IMR-90 (cell line): ENCODE data around the gene FOXO1. TPM values are rescaled to one million over a fixed set of nuclear protein-coding genes. Genes with fewer than 3 reads are reported as not detected.

ENCODE experiments used
- ATAC-seq: fragments of 200-7000 bp; cut with Tn5 transposase; 2 replicates; pipeline ENCODE4 v1.9.1; 2020; ENCODE audit warnings: low read depth, mild to moderate bottlenecking, moderate library complexity
- BruUV-seq: library from RNA; stranded (reverse); fragments of 400-500 nt; replicated peaks from 2 replicates; lab custom pipeline; 2021; lab: Mats Ljungman, UMichigan
- CTCF ChIA-PET: fragments of 300-600 bp; formaldehyde crosslinking; extraction: SDS; loops from one replicate; lab custom pipeline; 2021; ENCODE audit warnings: antibody characterized with exemption; lab: Yijun Ruan, JAX
- POLR2A ChIA-PET: fragments of 300-600 bp; sonication (Branson Sonifier 250); formaldehyde crosslinking; loops from one replicate; lab custom pipeline; 2022; ENCODE audit warnings: antibody characterized with exemption; ENCODE audit not compliant: unreplicated experiment; lab: Charles Lee
- DNase-seq: peaks from one replicate; pipeline ENCODE4 v3.0.0; 2013
- H2AFZ ChIP-seq: replicated peaks from 2 replicates; pipeline ENCODE3; 2013; ENCODE audit warnings: low read length, mild to moderate bottlenecking; ENCODE audit not compliant: poor library complexity
- H2AK5ac ChIP-seq: 2 replicates; pipeline ENCODE4 v1.6.1; 2013; ENCODE audit warnings: low read depth, low read length, inconsistent platforms
- H2AK9ac ChIP-seq: replicated peaks from 2 replicates; pipeline ENCODE3; 2013; ENCODE audit warnings: mild to moderate bottlenecking, low read depth, low read length, moderate library complexity; ENCODE audit not compliant: poor library complexity
- H2BK120ac ChIP-seq: 2 replicates; pipeline ENCODE4 v1.6.1; 2013; ENCODE audit warnings: low read depth, low read length, inconsistent platforms
- H2BK15ac ChIP-seq: 3 replicates; pipeline ENCODE4 v1.6.1; 2013; ENCODE audit warnings: low read depth, low read length, inconsistent platforms
- H2BK20ac ChIP-seq: 2 replicates; pipeline ENCODE4 v1.6.1; 2013; ENCODE audit warnings: low read depth, mild to moderate bottlenecking, inconsistent platforms, low read length, moderate library complexity
- H2BK5ac ChIP-seq: 2 replicates; pipeline ENCODE4 v1.6.1; 2013; ENCODE audit warnings: mild to moderate bottlenecking, low read depth, low read length, inconsistent platforms; ENCODE audit not compliant: poor library complexity, severe bottlenecking
- H3K14ac ChIP-seq: replicated peaks from 2 replicates; pipeline ENCODE4 v1.6.1; 2013; ENCODE audit warnings: low read depth, low read length, inconsistent platforms
- H3K18ac ChIP-seq: 2 replicates; pipeline ENCODE4 v1.6.1; 2013; ENCODE audit warnings: low read depth, low read length, control low read depth
- H3K23ac ChIP-seq: 2 replicates; pipeline ENCODE4 v1.6.1; 2013; ENCODE audit warnings: low read depth, low read length, inconsistent platforms
- H3K27ac ChIP-seq: 2 replicates; pipeline ENCODE4 v1.5.1; 2013; ENCODE audit warnings: mild to moderate bottlenecking, control low read depth, low read length; ENCODE audit not compliant: insufficient read depth
- H3K27me3 ChIP-seq: 2 replicates; pipeline ENCODE4 v1.6.1; 2013; ENCODE audit warnings: low read length; ENCODE audit not compliant: control insufficient read depth, insufficient read depth
- H3K36me3 ChIP-seq: 2 replicates; pipeline ENCODE4 v1.6.1; 2013; ENCODE audit warnings: low read length, mixed read lengths; ENCODE audit not compliant: control insufficient read depth, insufficient read depth
- H3K4ac ChIP-seq: 2 replicates; pipeline ENCODE4 v1.6.1; 2013; ENCODE audit warnings: low read depth, low read length, inconsistent platforms
- H3K4me1 ChIP-seq: 2 replicates; pipeline ENCODE4 v1.6.1; 2013; ENCODE audit warnings: low read length, mixed read lengths; ENCODE audit not compliant: control insufficient read depth, insufficient read depth
- H3K4me2 ChIP-seq: 2 replicates; pipeline ENCODE4 v1.6.1; 2013; ENCODE audit warnings: low read depth, mild to moderate bottlenecking, control low read depth, low read length, moderate library complexity
- H3K4me3 ChIP-seq: 2 replicates; pipeline ENCODE4 v1.5.1; 2013; ENCODE audit warnings: low read depth, mild to moderate bottlenecking, control low read depth, low read length, moderate library complexity; ENCODE audit not compliant: insufficient read depth
- H3K56ac ChIP-seq: 2 replicates; pipeline ENCODE4 v1.6.1; 2013; ENCODE audit warnings: low read length, inconsistent platforms; ENCODE audit not compliant: insufficient read depth; ENCODE audit errors: extremely low read depth
- H3K79me1 ChIP-seq, 2 experiments: 2 replicates each; pipeline ENCODE4 v1.6.1; 2013; ENCODE audit warnings: low read length in 2 of 2, inconsistent platforms in 1 of 2, low read depth in 1 of 2
- H3K9ac ChIP-seq: 2 replicates; pipeline ENCODE4 v1.6.1; 2013; ENCODE audit warnings: low read depth, low read length, control low read depth
- H3K9me1 ChIP-seq: 2 replicates; pipeline ENCODE4 v1.6.1; 2013; ENCODE audit warnings: low read length, inconsistent platforms; ENCODE audit not compliant: insufficient read depth
- H3K9me3 ChIP-seq: 2 replicates; pipeline ENCODE4 v1.6.1; 2013; ENCODE audit warnings: low read length; ENCODE audit not compliant: control insufficient read depth, insufficient read depth
- H4K20me1 ChIP-seq: 2 replicates; pipeline ENCODE4 v1.6.1; 2013; ENCODE audit warnings: low read length, inconsistent platforms; ENCODE audit not compliant: insufficient read depth
- H4K5ac ChIP-seq: 2 replicates; pipeline ENCODE4 v1.6.1; 2013; ENCODE audit warnings: mild to moderate bottlenecking, low read depth, low read length, control low read depth
- H4K8ac ChIP-seq, 2 experiments: 2 replicates each; pipeline ENCODE4 v1.6.1; 2013; ENCODE audit warnings: low read depth in 2 of 2, low read length in 2 of 2, control low read depth in 1 of 2, inconsistent platforms in 1 of 2
- H4K91ac ChIP-seq: 2 replicates; pipeline ENCODE4 v1.6.1; 2013; ENCODE audit warnings: low read depth, low read length, inconsistent platforms; ENCODE audit not compliant: insufficient read depth
- BHLHE40 ChIP-seq: fragments of 150-350 bp; IDR thresholded peaks from 2 replicates; pipeline ENCODE4 v1.6.1; 2016; ENCODE audit warnings: mild to moderate bottlenecking, low read depth, low read length
- CEBPB ChIP-seq: IDR thresholded peaks from 2 replicates; pipeline ENCODE4 v1.6.1; 2012; ENCODE audit warnings: low read depth, low read length, improper control_type of control experiment
- CHD1 ChIP-seq: IDR thresholded peaks from 2 replicates; pipeline ENCODE4 v1.6.1; 2012; ENCODE audit warnings: low read depth, low read length, improper control_type of control experiment
- ELK1 ChIP-seq: fragments of 150-350 bp; IDR thresholded peaks from 2 replicates; pipeline ENCODE4 v1.6.1; 2016; ENCODE audit warnings: low read depth, mild to moderate bottlenecking, low read length, moderate library complexity, borderline replicate concordance
- FOS ChIP-seq: fragments of 150-350 bp; IDR thresholded peaks from 2 replicates; pipeline ENCODE4 v1.6.1; 2016; ENCODE audit warnings: low read depth, low read length
- MAFK ChIP-seq: IDR thresholded peaks from 2 replicates; pipeline ENCODE4 v1.6.1; 2012; ENCODE audit warnings: low read depth, low read length, improper control_type of control experiment
- MAZ ChIP-seq: IDR thresholded peaks from 2 replicates; pipeline ENCODE4 v1.6.1; 2012; ENCODE audit warnings: low read depth, mild to moderate bottlenecking, low read length, improper control_type of control experiment, moderate library complexity, borderline replicate concordance
- MXI1 ChIP-seq: IDR thresholded peaks from 2 replicates; pipeline ENCODE4 v1.6.1; 2012; ENCODE audit warnings: low read depth, mild to moderate bottlenecking, low read length, moderate library complexity, borderline replicate concordance
- NFE2L2 ChIP-seq: fragments of 150-350 bp; IDR thresholded peaks from 2 replicates; pipeline ENCODE4 v1.6.1; 2016; ENCODE audit warnings: low read depth, mild to moderate bottlenecking, low read length
- POLR2A ChIP-seq: IDR thresholded peaks from 2 replicates; pipeline ENCODE4 v1.6.1; 2012; ENCODE audit warnings: mild to moderate bottlenecking, low read depth, low read length
- RAD21 ChIP-seq: IDR thresholded peaks from 2 replicates; pipeline ENCODE4 v1.6.1; 2012; ENCODE audit warnings: low read length, improper control_type of control experiment
- RCOR1 ChIP-seq: IDR thresholded peaks from 2 replicates; pipeline ENCODE4 v1.6.1; 2012; ENCODE audit warnings: mild to moderate bottlenecking, low read length, improper control_type of control experiment; ENCODE audit not compliant: insufficient replicate concordance
- RFX5 ChIP-seq: IDR thresholded peaks from 2 replicates; pipeline ENCODE4 v1.8.0; 2012; ENCODE audit warnings: low read depth, mild to moderate bottlenecking, low read length, moderate library complexity
- SMC3 ChIP-seq: fragments of 150-350 bp; IDR thresholded peaks from 2 replicates; pipeline ENCODE4 v1.6.1; 2016; ENCODE audit warnings: low read depth, mild to moderate bottlenecking, antibody characterized with exemption, low read length, moderate library complexity
- WGBS, 2 experiments: methylation state at CpG; one replicate each; pipeline versions ENCODE4 v1.1.5 to v1.1.7; 2013; ENCODE audit warnings: missing lambda C conversion rate in 2 of 2; ENCODE audit not compliant: insufficient read length in 1 of 2; ENCODE audit errors: extremely low coverage in 2 of 2; 5-methylcytosine and 5-hydroxymethylcytosine counted together
- dilution Hi-C: fragments of 300-500 bp; cut with HindIII; formaldehyde crosslinking; loops from one replicate; pipeline ENCODE4 v1.14.3; 2018; ENCODE audit warnings: low sequenced_read_pairs; ENCODE audit not compliant: unreplicated experiment
- in situ Hi-C: fragments of 300-500 bp; cut with MboI; formaldehyde crosslinking; loops from 3 replicates; pipeline ENCODE4 v1.14.3; 2019; ENCODE audit warnings: low sequenced_read_pairs, inconsistent platforms, mixed read lengths
- intact Hi-C: fragments of 100-400 bp; cut with micrococcal nuclease; formaldehyde crosslinking; loops from 2 replicates; pipeline ENCODE4 v1.10.0; 2022
- polyA plus RNA-seq, 3 experiments: library from polyadenylated mRNA; depleted of rRNA; stranded (reverse); fragments of >200 nt; gene quantifications; 2 replicates each; pipeline ENCODE4 v1.2.3, GENCODE V29; 2012; ENCODE audit warnings: low replicate concordance in 1 of 3
- total RNA-seq: library from RNA; depleted of rRNA; stranded (reverse); fragments of >200 nt; gene quantifications from 2 replicates; pipeline ENCODE4 v1.2.3, GENCODE V29; 2012
- TF ChIP-seq, protein P1 (sequence below): conservative IDR thresholded peaks from 2 replicates; pipeline ENCODE4 v1.5.1; 2012; ENCODE audit warnings: mild to moderate bottlenecking, low read depth, low read length, improper control_type of control experiment
- TF ChIP-seq, protein P2 (sequence below): fragments of 150-350 bp; IDR thresholded peaks from 2 replicates; pipeline ENCODE4 v1.6.1; 2017; ENCODE audit warnings: mild to moderate bottlenecking, antibody characterized with exemption, low read length, low read depth

FOXO1 gene
- total and polyA plus RNA-seq, 2 of the 4 experiments (the other 2 are of a cell fraction): 0.12 to 0.18 TPM

DNA sequence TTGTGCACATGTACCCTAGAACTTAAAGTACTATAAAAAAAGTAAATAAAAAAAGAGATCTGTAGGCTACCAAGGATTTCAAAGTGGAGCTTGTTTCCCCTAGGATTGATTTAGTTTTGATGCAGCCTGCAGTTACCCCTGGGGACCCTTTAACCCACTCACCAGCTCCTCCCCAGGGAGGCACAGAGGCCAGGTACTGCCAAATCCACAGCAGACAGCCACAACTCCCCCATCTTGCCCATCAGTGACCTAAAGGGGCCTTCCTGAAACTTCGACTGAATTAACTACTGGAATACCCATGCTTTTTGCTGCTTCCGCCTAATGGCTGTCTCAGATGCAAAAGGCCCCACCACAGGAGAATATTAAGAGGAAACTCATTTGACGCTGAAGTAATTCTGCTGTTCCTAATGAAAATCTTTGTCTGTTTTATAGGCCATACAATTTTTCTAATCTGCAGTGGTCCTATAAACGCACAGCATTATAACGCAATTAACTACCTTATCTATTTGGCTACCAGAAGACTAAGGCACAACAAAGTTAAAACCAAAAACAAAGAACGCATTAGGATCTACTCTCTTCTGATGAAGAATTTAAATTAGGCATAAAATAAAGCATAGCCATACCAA lies 95.0 kb downstream of the FOXO1 start:
- no peak overlapping the region for H2BK20ac ChIP-seq
- ChIA-PET POLR2A (no interaction called here), CTCF (no interaction called here)
- no peak overlapping the region for H3K4ac ChIP-seq
- H3K36me3 ChIP-seq: no peaks in the 10 kb centered on the region
- no peaks in the 10 kb centered on the region for H3K9me3 ChIP-seq
- H4K5ac ChIP-seq: no peak overlapping the region
- TF ChIP-seq RAD21: no peak
- no peak for TF ChIP-seq BHLHE40
- no peak for TF ChIP-seq RFX5
- no peak for TF ChIP-seq MAFK
- TF ChIP-seq NFE2L2: no peak
- no peak for TF ChIP-seq MAZ
- TF ChIP-seq, protein P1, sequence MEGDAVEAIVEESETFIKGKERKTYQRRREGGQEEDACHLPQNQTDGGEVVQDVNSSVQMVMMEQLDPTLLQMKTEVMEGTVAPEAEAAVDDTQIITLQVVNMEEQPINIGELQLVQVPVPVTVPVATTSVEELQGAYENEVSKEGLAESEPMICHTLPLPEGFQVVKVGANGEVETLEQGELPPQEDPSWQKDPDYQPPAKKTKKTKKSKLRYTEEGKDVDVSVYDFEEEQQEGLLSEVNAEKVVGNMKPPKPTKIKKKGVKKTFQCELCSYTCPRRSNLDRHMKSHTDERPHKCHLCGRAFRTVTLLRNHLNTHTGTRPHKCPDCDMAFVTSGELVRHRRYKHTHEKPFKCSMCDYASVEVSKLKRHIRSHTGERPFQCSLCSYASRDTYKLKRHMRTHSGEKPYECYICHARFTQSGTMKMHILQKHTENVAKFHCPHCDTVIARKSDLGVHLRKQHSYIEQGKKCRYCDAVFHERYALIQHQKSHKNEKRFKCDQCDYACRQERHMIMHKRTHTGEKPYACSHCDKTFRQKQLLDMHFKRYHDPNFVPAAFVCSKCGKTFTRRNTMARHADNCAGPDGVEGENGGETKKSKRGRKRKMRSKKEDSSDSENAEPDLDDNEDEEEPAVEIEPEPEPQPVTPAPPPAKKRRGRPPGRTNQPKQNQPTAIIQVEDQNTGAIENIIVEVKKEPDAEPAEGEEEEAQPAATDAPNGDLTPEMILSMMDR: no peak
- no peak for TF ChIP-seq ELK1
- TF ChIP-seq, protein P2, sequence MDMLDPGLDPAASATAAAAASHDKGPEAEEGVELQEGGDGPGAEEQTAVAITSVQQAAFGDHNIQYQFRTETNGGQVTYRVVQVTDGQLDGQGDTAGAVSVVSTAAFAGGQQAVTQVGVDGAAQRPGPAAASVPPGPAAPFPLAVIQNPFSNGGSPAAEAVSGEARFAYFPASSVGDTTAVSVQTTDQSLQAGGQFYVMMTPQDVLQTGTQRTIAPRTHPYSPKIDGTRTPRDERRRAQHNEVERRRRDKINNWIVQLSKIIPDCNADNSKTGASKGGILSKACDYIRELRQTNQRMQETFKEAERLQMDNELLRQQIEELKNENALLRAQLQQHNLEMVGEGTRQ: no peak
- no peak for TF ChIP-seq FOS
- no peak for TF ChIP-seq POLR2A
- no peak for TF ChIP-seq MXI1
- TF ChIP-seq RCOR1: no peak
- no peak for TF ChIP-seq CEBPB
- no peak for TF ChIP-seq CHD1
- no peak for TF ChIP-seq SMC3
- no peak overlapping the region for H3K18ac ChIP-seq
- no peak overlapping the region for H2AFZ ChIP-seq
- H3K4me2 ChIP-seq: no peak overlapping the region
- dilution Hi-C loops (no loop called here), in situ Hi-C loops (no loop called here), intact Hi-C loops (no loop called here)
- H3K23ac ChIP-seq: no peak overlapping the region
- H3K14ac ChIP-seq: no peak overlapping the region
- BruUV-seq: no TSS peak
- no peak overlapping the region for H3K27ac ChIP-seq
- H2BK15ac ChIP-seq: no peak overlapping the region
- H3K9ac ChIP-seq: no peak overlapping the region
- no peaks in the 10 kb centered on the region; the same call in 1 of the 2 replicates for H3K27me3 ChIP-seq
- ATAC-seq (no peak), DNase-seq (no peak)
- H2BK120ac ChIP-seq: no peak overlapping the region
- no peak overlapping the region for H2AK5ac ChIP-seq
- WGBS, 2 experiments: no CpG with 5 or more reads among the region's 6 CpGs
- H3K9me1 ChIP-seq: no peaks in the 10 kb centered on the region
- no peaks in the 10 kb centered on the region for H3K79me1 ChIP-seq
- H2AK9ac ChIP-seq: no peak overlapping the region
- no peak overlapping the region for H3K56ac ChIP-seq
- H3K4me3 ChIP-seq: no peak overlapping the region
- no peaks in the 10 kb centered on the region for H3K4me1 ChIP-seq
- H4K20me1 ChIP-seq: no peaks in the 10 kb centered on the region
- H2BK5ac ChIP-seq: no peak overlapping the region
- no peak overlapping the region for H4K8ac ChIP-seq
- no peak overlapping the region for H4K91ac ChIP-seq
